ENCODE data around the gene CLIC6.
"Not testable (repeated sequence)": the region's sequence is repeated elsewhere in the genome, so short reads cannot be mapped to it uniquely, and the experiment has no call there.

Gene CLIC6

DNA sequence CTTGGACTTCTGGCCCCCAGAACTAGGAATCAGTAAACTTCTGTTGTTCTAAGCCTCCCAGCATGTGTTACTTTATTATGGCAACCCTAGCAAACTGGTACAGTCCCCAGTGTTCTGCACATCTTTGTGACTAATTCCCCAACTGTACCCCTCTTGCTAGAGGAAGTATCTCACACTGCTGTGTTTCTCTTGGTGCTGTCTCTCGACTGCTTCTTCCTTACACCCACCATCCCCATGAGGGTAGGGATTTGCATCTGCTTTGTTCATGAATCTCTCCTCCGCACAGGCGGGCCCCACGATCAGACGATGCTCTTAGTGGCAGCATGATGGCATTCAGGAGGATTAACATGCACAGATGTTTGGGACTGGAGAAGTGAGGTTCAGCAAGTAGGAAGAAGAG lies 46.7 kb downstream of the CLIC6 start:
- peaks cover 3% of the 10 kb centered on the region for H3K27me3 Mint-ChIP-seq (ENCODE audit: low read depth, poor library complexity)
- no peaks in the 10 kb centered on the region for H3K36me3 Mint-ChIP-seq (ENCODE audit: low read depth)
- no peak overlapping the region for H3K27ac Mint-ChIP-seq
- H3K4me1 Mint-ChIP-seq = peaks cover 12% of the 10 kb centered on the region
- DNase-seq = no peak
- no peaks in the 10 kb centered on the region for H3K9me3 Mint-ChIP-seq
- no peak for TF ChIP-seq CTCF (IDR thresholded peaks at IDR 0.05)
- H3K4me3 Mint-ChIP-seq = no peak overlapping the region

DNA sequence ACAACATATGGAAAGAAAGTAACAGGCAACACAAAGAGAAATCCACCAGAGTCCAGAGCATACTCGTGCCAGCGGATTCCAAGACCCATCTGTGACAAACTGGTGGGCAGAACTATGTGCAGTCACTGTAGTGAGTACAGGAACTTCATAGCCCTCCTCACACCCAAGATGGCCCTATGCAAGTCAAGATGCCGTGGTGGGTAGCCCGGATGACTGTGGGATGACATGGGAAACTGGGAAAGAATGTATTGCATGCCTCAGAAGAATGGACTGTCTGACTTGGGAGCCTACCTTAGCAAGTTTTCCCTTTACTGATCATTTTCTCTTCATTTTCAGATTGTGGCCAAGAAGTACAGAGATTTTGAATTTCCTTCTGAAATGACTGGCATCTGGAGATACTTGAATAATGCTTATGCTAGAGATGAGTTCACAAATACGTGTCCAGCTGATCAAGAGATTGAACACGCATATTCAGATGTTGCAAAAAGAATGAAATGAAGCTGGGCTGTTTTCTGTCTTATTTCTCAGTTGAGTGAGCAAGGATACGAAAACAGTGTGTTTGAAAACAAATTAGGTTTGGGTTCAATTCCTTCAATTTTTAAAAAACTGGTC lies 47.3 kb downstream of the CLIC6 start:
- H3K9me3 Mint-ChIP-seq = no peaks in the 10 kb centered on the region
- peaks cover 12% of the 10 kb centered on the region for H3K4me1 Mint-ChIP-seq
- no peak overlapping the region for H3K4me3 Mint-ChIP-seq
- H3K36me3 Mint-ChIP-seq (ENCODE audit: low read depth) = no peaks in the 10 kb centered on the region
- no peak for DNase-seq
- peaks cover 5% of the 10 kb centered on the region for H3K27me3 Mint-ChIP-seq (ENCODE audit: low read depth, poor library complexity)
- H3K27ac Mint-ChIP-seq = no peak overlapping the region
- no peak for TF ChIP-seq CTCF (IDR thresholded peaks at IDR 0.05)

- not testable (repeated sequence) for H3K27ac Mint-ChIP-seq; H3K36me3 Mint-ChIP-seq (ENCODE audit: low read depth); H3K9me3 Mint-ChIP-seq; DNase-seq; H3K27me3 Mint-ChIP-seq (ENCODE audit: low read depth, poor library complexity); H3K4me3 Mint-ChIP-seq
- peaks cover 12% of the 10 kb centered on the region for H3K4me1 Mint-ChIP-seq
These were observed 49.7 kb downstream of the CLIC6 start for GRCh38 chr21:34718529-34718928.

GRCh38 chr21:34722684-34723300 lies 54.0 kb downstream of the CLIC6 start:
- H3K36me3 Mint-ChIP-seq (ENCODE audit: low read depth) = no peaks in the 10 kb centered on the region
- DNase-seq = peak; percentile 37
- peak; percentile 62 for TF ChIP-seq CTCF (IDR thresholded peaks at IDR 0.05)
- no peaks in the 10 kb centered on the region for H3K9me3 Mint-ChIP-seq
- H3K27ac Mint-ChIP-seq = no peak overlapping the region
- H3K27me3 Mint-ChIP-seq (ENCODE audit: low read depth, poor library complexity) = peaks cover 24% of the 10 kb centered on the region
- H3K4me1 Mint-ChIP-seq = no peaks in the 10 kb centered on the region
- H3K4me3 Mint-ChIP-seq = no peak overlapping the region

- peaks cover 24% of the 10 kb centered on the region for H3K27me3 Mint-ChIP-seq (ENCODE audit: low read depth, poor library complexity)
- no peaks in the 10 kb centered on the region for H3K4me1 Mint-ChIP-seq
- no peaks in the 10 kb centered on the region for H3K36me3 Mint-ChIP-seq (ENCODE audit: low read depth)
- DNase-seq = no peak
- no peak overlapping the region for H3K27ac Mint-ChIP-seq
- no peaks in the 10 kb centered on the region for H3K9me3 Mint-ChIP-seq
- H3K4me3 Mint-ChIP-seq = no peak overlapping the region
- TF ChIP-seq CTCF (IDR thresholded peaks at IDR 0.05) = no peak
These were observed 55.5 kb downstream of the CLIC6 start for GRCh38 chr21:34724131-34724856.

- no peaks in the 10 kb centered on the region for H3K36me3 Mint-ChIP-seq (ENCODE audit: low read depth)
- no peaks in the 10 kb centered on the region for H3K4me1 Mint-ChIP-seq
- H3K27me3 Mint-ChIP-seq (ENCODE audit: low read depth, poor library complexity) = peaks cover 24% of the 10 kb centered on the region
- no peak overlapping the region for H3K4me3 Mint-ChIP-seq
- no peak overlapping the region for H3K27ac Mint-ChIP-seq
- H3K9me3 Mint-ChIP-seq = no peaks in the 10 kb centered on the region
- no peak for TF ChIP-seq CTCF (IDR thresholded peaks at IDR 0.05)
- no peak for DNase-seq
These were observed 56.0 kb downstream of the CLIC6 start for GRCh38 chr21:34724857-34725195.

Data from nephron progenitor cell (in vitro differentiated cells).